ENCODE results near the gene CTSZ. TPM values are rescaled to one million over a fixed set of nuclear protein-coding genes. Genes with fewer than 3 reads are reported as not detected.
"Not testable (repeated sequence)": the region's sequence is repeated elsewhere in the genome, so short reads cannot be mapped to it uniquely, and the experiment has no call there.

The CTSZ gene
- total RNA-seq, 1 experiment from 2014 or later = 228 TPM

GRCh38 chr20:59013031-59013951, 6.2 kb upstream of the CTSZ start:
- no peak for DNase-seq (ENCODE audit: low spot score)

- not testable (repeated sequence) for DNase-seq (ENCODE audit: low spot score)
Measured at GRCh38 chr20:59011874-59012157, 4.8 kb upstream of the CTSZ start.

- peak; percentile 86 for DNase-seq (ENCODE audit: low spot score)
Measured at GRCh38 chr20:59010995-59011873, 4.2 kb upstream of the CTSZ start.

- DNase-seq (ENCODE audit: low spot score) = peak; percentile 61
Measured at GRCh38 chr20:59010321-59010994, 3.4 kb upstream of the CTSZ start.

- DNase-seq (ENCODE audit: low spot score) = no peak
Measured at GRCh38 chr20:59008715-59009336, 1.8 kb upstream of the CTSZ start.

GRCh38 chr20:59007665-59008511, 834 bp upstream of the CTSZ start:
- DNase-seq (ENCODE audit: low spot score) = no peak

- no peak for DNase-seq (ENCODE audit: low spot score)
Measured at GRCh38 chr20:59006167-59006863, 739 bp downstream of the CTSZ start.

GRCh38 chr20:59005523-59006166, 1.4 kb downstream of the CTSZ start:
- DNase-seq (ENCODE audit: low spot score) = no peak

GRCh38 chr20:59004763-59005522, 2.1 kb downstream of the CTSZ start:
- no peak for DNase-seq (ENCODE audit: low spot score)

GRCh38 chr20:59004493-59004762, 2.6 kb downstream of the CTSZ start:
- no peak for DNase-seq (ENCODE audit: low spot score)

GRCh38 chr20:59003836-59004492, 3.1 kb downstream of the CTSZ start:
- DNase-seq (ENCODE audit: low spot score) = no peak

GRCh38 chr20:59002874-59003399, 4.1 kb downstream of the CTSZ start:
- no peak for DNase-seq (ENCODE audit: low spot score)

- DNase-seq (ENCODE audit: low spot score) = no peak
Measured at GRCh38 chr20:59002388-59002787, 4.7 kb downstream of the CTSZ start.

GRCh38 chr20:59001449-59002171, 5.4 kb downstream of the CTSZ start:
- no peak for DNase-seq (ENCODE audit: low spot score)

GRCh38 chr20:59001068-59001448, 6.0 kb downstream of the CTSZ start:
- no peak for DNase-seq (ENCODE audit: low spot score)

- no peak for DNase-seq (ENCODE audit: low spot score)
Measured at GRCh38 chr20:59000326-59000725, 6.7 kb downstream of the CTSZ start.

- DNase-seq (ENCODE audit: low spot score) = no peak
Measured at GRCh38 chr20:58998656-58999055, 8.4 kb downstream of the CTSZ start.

Measured in A172 (cell line).